Endothelial cell of umbilical vein (primary cell): Measurements from ENCODE around the gene MACROD2. TPM values are rescaled to one million over a fixed set of nuclear protein-coding genes. Genes with fewer than 3 reads are reported as not detected.

Experiments used
- BruUV-seq: library from RNA; stranded (reverse); fragments of 400-500 nt; replicated peaks from 2 replicates; lab custom pipeline; 2021; lab: Mats Ljungman, UMichigan
- CTCF ChIA-PET: fragments of 300-600, 350-600 bp; sonication (Branson Sonifier 250); formaldehyde crosslinking; loops from one replicate; lab custom pipeline; 2021; ENCODE audit warnings: antibody characterized with exemption, inconsistent platforms; lab: Charles Lee
- POLR2A ChIA-PET: fragments of 300-600, 350-600 bp; sonication (Branson Sonifier 250); formaldehyde crosslinking; loops from one replicate; lab custom pipeline; 2021; ENCODE audit warnings: antibody characterized with exemption, inconsistent platforms; lab: Charles Lee
- DNase-seq: peaks from one replicate; pipeline ENCODE4 v3.0.0-alpha.2; 2011; ENCODE audit warnings: low read depth, low spot score
- FAIRE-seq: peaks from 2 replicates; lab custom pipeline; 2011; peaks lifted over from hg19 to GRCh38; lab: Jason Lieb, UNC
- H2AFZ ChIP-seq: 2 replicates; pipeline ENCODE4 v1.6.0; 2012; ENCODE audit warnings: low read depth, low read length, control low read depth, inconsistent platforms
- H3K27ac ChIP-seq: 2 replicates; pipeline ENCODE4 v1.5.1; 2011; ENCODE audit warnings: low read depth, mild to moderate bottlenecking, control low read depth, low read length, moderate library complexity; ENCODE audit not compliant: insufficient read depth
- H3K27me3 ChIP-seq, 2 experiments: 2 replicates each; pipeline versions ENCODE4 v1.6.0 to v1.6.1; 2011; ENCODE audit warnings: low read length in 2 of 2, mixed read lengths in 1 of 2; ENCODE audit not compliant: control insufficient read depth in 2 of 2, insufficient read depth in 2 of 2
- H3K36me3 ChIP-seq, 2 experiments: 2 replicates in 1 of 2; 3 replicates in 1 of 2; pipeline ENCODE4 v1.5.1; 2011; ENCODE audit warnings: low read length in 2 of 2, mild to moderate bottlenecking in 1 of 2, moderate library complexity in 1 of 2; ENCODE audit not compliant: control insufficient read depth in 2 of 2, insufficient read depth in 2 of 2; ENCODE audit errors: extremely low read depth in 1 of 2
- H3K4me1 ChIP-seq: 3 replicates; pipeline ENCODE4 v1.5.1; 2011; ENCODE audit warnings: mild to moderate bottlenecking, low read length; ENCODE audit not compliant: control insufficient read depth, insufficient read depth; ENCODE audit errors: extremely low read depth
- H3K4me2 ChIP-seq: 2 replicates; pipeline ENCODE4 v1.6.1; 2011; ENCODE audit warnings: low read length, control low read depth, mixed read lengths; ENCODE audit not compliant: insufficient read depth
- H3K4me3 ChIP-seq, 3 experiments: fragments of 200-600 bp in 1 of 3; sonication (generic), shearing (Covaris generic) in 1 of 3; replicated peaks in 1 of 3; 2 replicates each; pipeline ENCODE4 v1.5.1; 2011 to 2016; ENCODE audit warnings: control low read depth in 3 of 3, low read length in 3 of 3, mild to moderate bottlenecking in 2 of 3, inconsistent platforms in 1 of 3, low read depth in 1 of 3, moderate library complexity in 1 of 3; ENCODE audit not compliant: insufficient read depth in 1 of 3
- H3K79me2 ChIP-seq: 2 replicates; pipeline ENCODE4 v1.6.0; 2012; ENCODE audit warnings: low read length, inconsistent platforms; ENCODE audit not compliant: control insufficient read depth, insufficient read depth
- H3K9ac ChIP-seq: replicated peaks from 2 replicates; pipeline ENCODE3; 2011; ENCODE audit warnings: low read length, control low read depth; ENCODE audit not compliant: insufficient read depth; ENCODE audit errors: extremely low read depth
- H3K9me1 ChIP-seq: replicated peaks from 3 replicates; pipeline ENCODE4 v1.6.0; 2011; ENCODE audit warnings: mild to moderate bottlenecking, low read length; ENCODE audit not compliant: control insufficient read depth, insufficient read depth; ENCODE audit errors: extremely low read depth
- H3K9me3 ChIP-seq: replicated peaks from 2 replicates; pipeline ENCODE4 v1.5.1; 2012; ENCODE audit warnings: low read length, inconsistent platforms; ENCODE audit not compliant: control insufficient read depth, insufficient read depth
- H4K20me1 ChIP-seq: replicated peaks from 2 replicates; pipeline ENCODE3; 2011; ENCODE audit warnings: mild to moderate bottlenecking, low read length; ENCODE audit not compliant: control insufficient read depth, insufficient read depth; ENCODE audit errors: extremely low read depth
- CTCF ChIP-seq, 2 donors: IDR thresholded peaks; 1 replicate in 1 of 2; 2 replicates in 1 of 2; pipeline ENCODE4 v1.5.1; 2011; ENCODE audit warnings: low read length in 2 of 2, mild to moderate bottlenecking in 2 of 2, moderate library complexity in 2 of 2, control low read depth in 1 of 2, inconsistent platforms in 1 of 2, low read depth in 1 of 2; ENCODE audit not compliant: insufficient read depth in 1 of 2; ENCODE audit errors: extremely low read depth in 1 of 2
- EZH2 ChIP-seq: IDR thresholded peaks from 2 replicates; pipeline ENCODE4 v1.6.1; 2012; ENCODE audit warnings: borderline replicate concordance, low read depth, mild to moderate bottlenecking, moderate library complexity, low read length, inconsistent platforms; ENCODE audit not compliant: severe bottlenecking
- FOS ChIP-seq: IDR thresholded peaks from 2 replicates; pipeline ENCODE4 v1.6.1; 2011; ENCODE audit warnings: mild to moderate bottlenecking, low read length, moderate library complexity, borderline replicate concordance; ENCODE audit not compliant: insufficient read depth
- GATA2 ChIP-seq: IDR thresholded peaks from 2 replicates; pipeline ENCODE4 v1.7.0; 2011; ENCODE audit warnings: low read depth, mild to moderate bottlenecking, moderate library complexity, mixed read lengths, low read length; ENCODE audit not compliant: insufficient read length, insufficient read depth
- JUN ChIP-seq: IDR thresholded peaks from 2 replicates; pipeline ENCODE4 v1.6.1; 2011; ENCODE audit warnings: borderline replicate concordance, low read depth; ENCODE audit not compliant: insufficient read length, insufficient read depth
- MAX ChIP-seq: IDR thresholded peaks from 2 replicates; pipeline ENCODE4 v1.6.1; 2011; ENCODE audit not compliant: insufficient read depth, insufficient read length
- MYC ChIP-seq: IDR thresholded peaks from one replicate; pipeline ENCODE4 v1.6.1; 2011; ENCODE audit warnings: mild to moderate bottlenecking, low read depth, low read length
- POLR2A ChIP-seq: IDR thresholded peaks from 2 replicates; pipeline ENCODE4 v1.6.1; 2012; ENCODE audit warnings: low read depth, mild to moderate bottlenecking, control low read depth, low read length
- POLR2AphosphoS5 ChIP-seq: IDR thresholded peaks from 2 replicates; pipeline ENCODE4 v1.6.1; 2012; ENCODE audit warnings: low read depth, mild to moderate bottlenecking, control low read depth, low read length, moderate library complexity; ENCODE audit not compliant: insufficient read depth
- dilution Hi-C: fragments of 300-500 bp; cut with MboI; formaldehyde crosslinking; loops from one replicate; pipeline ENCODE4 v1.15.0; 2019; ENCODE audit warnings: low sequenced_read_pairs; ENCODE audit not compliant: extremely low pct_ligation_motif_present
- intact Hi-C: fragments of 100-400 bp; cut with micrococcal nuclease; formaldehyde crosslinking; loops from one replicate; pipeline ENCODE4 v1.10.0; 2022
- polyA plus RNA-seq, 4 experiments: library from polyadenylated mRNA; depleted of rRNA in 3 of 4; stranded (reverse) in 3 of 4; unstranded in 1 of 4; fragments of >200 nt; gene quantifications; 2 replicates each; pipeline versions ENCODE4 v1.2.1 to v1.2.3, GENCODE V29; 2011 to 2012; ENCODE audit warnings: missing spikeins in 1 of 4
- total RNA-seq: library from RNA; stranded (reverse); gene quantifications from 2 replicates; pipeline ENCODE4 v1.2.3, GENCODE V29; 2021

Gene MACROD2
- total and polyA plus RNA-seq, 2 donors (not counting 3 experiments of a cell fraction or from before 2014, with no cell fraction given) = 0.11 to 0.73 TPM

GRCh38 chr20:14491436-14491835 is 496.1 kb downstream of the MACROD2 start:
- intact Hi-C loops = no loop called here
- BruUV-seq = no TSS peak

More at GRCh38 chr20:14491436-14491835, 496.1 kb downstream of the MACROD2 start:
- CTCF ChIA-PET = interaction anchor here (1.6 kb wide), 1 partner anchor 12 kb away, joined by 4 read pairs; no protein-coding TSS in a partner anchor
- TF ChIP-seq JUN (no peak), POLR2A (no peak), POLR2AphosphoS5 (no peak), MYC (no peak), FOS (no peak), MAX (no peak), GATA2 (no peak), CTCF (IDR thresholded peaks at IDR 0.05; ENCODE audit: extremely low read depth in 1 of 2, insufficient read depth in 1 of 2, low read depth in 1 of 2, low read length in 2 of 2) (no peak), EZH2 (no peak)
- H3K27ac ChIP-seq = no peak overlapping the region
- peaks cover 22% of the 10 kb centered on the region for H3K4me1 ChIP-seq
- DNase-seq (no peak), FAIRE-seq (no peak)
- no peaks in the 10 kb centered on the region for H3K9me3 ChIP-seq
- H3K4me3 ChIP-seq = no peak overlapping the region
- no peaks in the 10 kb centered on the region for H3K79me2 ChIP-seq
- dilution Hi-C loops = no loop called here
- POLR2A ChIA-PET = no interaction called here
- no peaks in the 10 kb centered on the region for H3K36me3 ChIP-seq
- no peaks in the 10 kb centered on the region for H3K9me1 ChIP-seq
- no peak overlapping the region for H3K9ac ChIP-seq
- H3K27me3 ChIP-seq = no peaks in the 10 kb centered on the region
- H2AFZ ChIP-seq = no peak overlapping the region
- no peak overlapping the region for H3K4me2 ChIP-seq
- no peaks in the 10 kb centered on the region for H4K20me1 ChIP-seq
